ENCODE data around the gene CYTH4. TPM values are rescaled to one million over a fixed set of nuclear protein-coding genes. Genes with fewer than 3 reads are reported as not detected.

The CYTH4 gene
- total and polyA plus RNA-seq, 10 of the 15 experiments (the other 5 are each of a cell fraction or from before 2014, with no cell fraction given): 1.5 to 27.3 (median 16.9) TPM

DNA sequence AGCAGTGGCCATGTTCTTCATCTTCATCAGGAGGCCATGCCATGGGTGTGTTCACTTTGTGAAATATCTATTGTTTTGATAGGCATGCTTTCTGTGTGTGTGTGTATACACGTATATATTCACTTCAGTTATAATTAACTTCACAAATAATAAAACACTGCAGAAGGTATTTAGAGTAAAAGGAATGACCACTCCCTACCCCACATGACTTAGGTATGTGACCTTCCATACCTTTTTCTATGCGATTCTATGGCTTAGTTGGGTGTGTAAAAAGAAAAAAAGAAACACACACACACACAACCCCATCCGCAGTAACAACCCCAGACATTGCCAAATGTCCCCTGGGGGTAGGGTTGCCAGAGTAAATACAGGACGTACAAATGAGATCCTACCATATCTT lies 72.0 kb downstream of the CYTH4 start:
- intact Hi-C loops (cut with micrococcal nuclease; ENCODE audit: unreplicated experiment) (no loop called here), in situ Hi-C loops (cut with MboI) (no loop called here)
- no peak for FAIRE-seq
- TF ChIP-seq TCF3 (IDR thresholded peaks at IDR 0.05; ENCODE audit: borderline replicate concordance, insufficient read depth, low read depth, low read length) (no peak), RUNX3 (IDR thresholded peaks at IDR 0.05; ENCODE audit: low read length) (no peak), POLR2A (IDR thresholded peaks at IDR 0.05; ENCODE audit: low read depth, low read length) (no peak), CBFB (IDR thresholded peaks at IDR 0.05; ENCODE audit: low read depth) (no peak), NR2C1 (IDR thresholded peaks at IDR 0.05) (no peak), CBX5 (IDR thresholded peaks at IDR 0.05; ENCODE audit: low read depth) (no peak), WRNIP1 (IDR thresholded peaks at IDR 0.05; ENCODE audit: borderline replicate concordance, low read depth, low read length) (no peak), CBX3 (IDR thresholded peaks at IDR 0.05; ENCODE audit: borderline replicate concordance, low read depth) (no peak), POLR2AphosphoS5 (IDR thresholded peaks at IDR 0.05; ENCODE audit: low read length) (no peak), EZH2 (IDR thresholded peaks at IDR 0.05; ENCODE audit: borderline replicate concordance, control insufficient read depth, low read depth, low read length) (no peak), CHD2 (IDR thresholded peaks at IDR 0.05; ENCODE audit: borderline replicate concordance, low read depth, low read length) (no peak), NRF1 (conservative IDR thresholded peaks at IDR 0.05; ENCODE audit: low read depth, low read length) (no peak), BMI1 (IDR thresholded peaks at IDR 0.05; ENCODE audit: borderline replicate concordance) (no peak), ATF7 (IDR thresholded peaks at IDR 0.05; ENCODE audit: low read depth) (no peak), E4F1 (IDR thresholded peaks at IDR 0.05; ENCODE audit: borderline replicate concordance, partially characterized antibody) (no peak)
- TF ChIP-seq, protein P1, sequence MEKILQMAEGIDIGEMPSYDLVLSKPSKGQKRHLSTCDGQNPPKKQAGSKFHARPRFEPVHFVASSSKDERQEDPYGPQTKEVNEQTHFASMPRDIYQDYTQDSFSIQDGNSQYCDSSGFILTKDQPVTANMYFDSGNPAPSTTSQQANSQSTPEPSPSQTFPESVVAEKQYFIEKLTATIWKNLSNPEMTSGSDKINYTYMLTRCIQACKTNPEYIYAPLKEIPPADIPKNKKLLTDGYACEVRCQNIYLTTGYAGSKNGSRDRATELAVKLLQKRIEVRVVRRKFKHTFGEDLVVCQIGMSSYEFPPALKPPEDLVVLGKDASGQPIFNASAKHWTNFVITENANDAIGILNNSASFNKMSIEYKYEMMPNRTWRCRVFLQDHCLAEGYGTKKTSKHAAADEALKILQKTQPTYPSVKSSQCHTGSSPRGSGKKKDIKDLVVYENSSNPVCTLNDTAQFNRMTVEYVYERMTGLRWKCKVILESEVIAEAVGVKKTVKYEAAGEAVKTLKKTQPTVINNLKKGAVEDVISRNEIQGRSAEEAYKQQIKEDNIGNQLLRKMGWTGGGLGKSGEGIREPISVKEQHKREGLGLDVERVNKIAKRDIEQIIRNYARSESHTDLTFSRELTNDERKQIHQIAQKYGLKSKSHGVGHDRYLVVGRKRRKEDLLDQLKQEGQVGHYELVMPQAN (conservative IDR thresholded peaks at IDR 0.05): no peak
- TF ChIP-seq, protein P2, sequence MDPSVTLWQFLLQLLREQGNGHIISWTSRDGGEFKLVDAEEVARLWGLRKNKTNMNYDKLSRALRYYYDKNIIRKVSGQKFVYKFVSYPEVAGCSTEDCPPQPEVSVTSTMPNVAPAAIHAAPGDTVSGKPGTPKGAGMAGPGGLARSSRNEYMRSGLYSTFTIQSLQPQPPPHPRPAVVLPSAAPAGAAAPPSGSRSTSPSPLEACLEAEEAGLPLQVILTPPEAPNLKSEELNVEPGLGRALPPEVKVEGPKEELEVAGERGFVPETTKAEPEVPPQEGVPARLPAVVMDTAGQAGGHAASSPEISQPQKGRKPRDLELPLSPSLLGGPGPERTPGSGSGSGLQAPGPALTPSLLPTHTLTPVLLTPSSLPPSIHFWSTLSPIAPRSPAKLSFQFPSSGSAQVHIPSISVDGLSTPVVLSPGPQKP (IDR thresholded peaks at IDR 0.05; ENCODE audit: low read depth, low read length): no peak
- Histone ChIP-seq H3K9me3 (replicated peaks; ENCODE audit: control insufficient read depth, insufficient read depth, low read length) (no peaks in the 10 kb centered on the region), H3K27ac (ENCODE audit: control insufficient read depth, insufficient read depth) (no peak overlapping the region), H2AFZ (ENCODE audit: control insufficient read depth, low read depth, low read length) (no peak overlapping the region), H3K4me3 (no peak overlapping the region), H3K4me1 (ENCODE audit: control insufficient read depth, insufficient read depth, low read length) (no peaks in the 10 kb centered on the region), H3K27me3 (replicated peaks in 1 of 2; ENCODE audit: control insufficient read depth in 2 of 2, insufficient read depth in 2 of 2, low read length in 1 of 2) (peaks cover 4% of the 10 kb centered on the region in 2 experiments; a peak in 3 of 4 replicates), H3K4me2 (ENCODE audit: control insufficient read depth, insufficient read depth) (no peak overlapping the region), H3K79me2 (ENCODE audit: control insufficient read depth, insufficient read depth, low read length) (no peaks in the 10 kb centered on the region), H3K36me3 (ENCODE audit: control insufficient read depth in 2 of 2, insufficient read depth in 2 of 2, low read length in 1 of 2) (no peaks in the 10 kb centered on the region), H4K20me1 (ENCODE audit: control insufficient read depth, insufficient read depth) (no peaks in the 10 kb centered on the region), H3K9ac (ENCODE audit: control insufficient read depth, insufficient read depth, low read length) (no peak overlapping the region)
- RAD21 ChIA-PET (ENCODE audit: unreplicated experiment): no interaction called here
- no peak for DNase-seq (ENCODE audit: low read depth, low spot score)
- no TSS peak for BruUV-seq (replicated peaks)
- POLR2A ChIA-PET: no interaction called here
- no peak for ATAC-seq
- 9% methylated on average over 4 of the region's 4 CpGs for WGBS (ENCODE audit: insufficient coverage, insufficient replicate concordance, low lambda C conversion rate, missing lambda C conversion rate)
- SMC1A ChIA-PET (ENCODE audit: uncharacterized antibody, unreplicated experiment): no interaction called here
- CTCF ChIA-PET: no interaction called here

Data from GM12878 (cell line).